OCI-LY3 (cell line): ENCODE measurements around the gene PPP2R5C.

Experiments
- H2AFZ ChIP-seq: fragments of 200-600, 300-600 bp; shearing (Covaris generic); 2 replicates; pipeline ENCODE4 v1.6.0; 2014; ENCODE audit warnings: antibody characterized with exemption, low read depth, low read length
- H3K27ac ChIP-seq: fragments of 200-600, 300-600 bp; sonication (generic); 2 replicates; pipeline ENCODE4 v1.5.1; 2014; ENCODE audit warnings: mild to moderate bottlenecking, low read length, moderate library complexity, mixed read lengths
- H3K27me3 ChIP-seq: fragments of 200-600, 300-600 bp; sonication (generic); 2 replicates; pipeline ENCODE4 v1.6.1; 2014; ENCODE audit warnings: low read depth, low read length, mixed read lengths
- H3K36me3 ChIP-seq: fragments of 200-600, 300-600 bp; sonication (generic); replicated peaks from 2 replicates; pipeline ENCODE3; 2014; ENCODE audit warnings: low read depth, low read length, mixed read lengths
- H3K4me1 ChIP-seq: fragments of 300-600, 200-600 bp; sonication (generic); 2 replicates; pipeline ENCODE4 v1.6.1; 2014; ENCODE audit warnings: low read length, mixed read lengths
- H3K4me2 ChIP-seq: fragments of 200-600, 300-600 bp; sonication (generic); 2 replicates; pipeline ENCODE4 v1.6.1; 2014; ENCODE audit warnings: low read length, mixed read lengths
- H3K4me3 ChIP-seq: fragments of 300-600, 200-600 bp; sonication (generic); 2 replicates; pipeline ENCODE4 v1.5.1; 2014; ENCODE audit warnings: antibody characterized with exemption, mild to moderate bottlenecking, low read length, moderate library complexity
- H3K79me2 ChIP-seq: fragments of 300-600, 200-600 bp; shearing (Covaris generic); 2 replicates; pipeline ENCODE4 v1.6.1; 2014; ENCODE audit warnings: mild to moderate bottlenecking, low read length, mixed read lengths
- H3K9ac ChIP-seq: fragments of 300-600, 200-600 bp; shearing (Covaris generic); 2 replicates; pipeline ENCODE4 v1.6.0; 2014; ENCODE audit warnings: mild to moderate bottlenecking, low read length, moderate library complexity
- H3K9me3 ChIP-seq: fragments of 200-600, 300-600 bp; shearing (Covaris generic); 2 replicates; pipeline ENCODE4 v1.6.1; 2014; ENCODE audit warnings: low read length, mixed read lengths; ENCODE audit not compliant: insufficient read depth
- H4K20me1 ChIP-seq: fragments of 200-600, 300-600 bp; sonication (generic); 2 replicates; pipeline ENCODE4 v1.6.1; 2016; ENCODE audit warnings: low read length, mixed read lengths; ENCODE audit not compliant: insufficient read depth
- EZH2phosphoT487 ChIP-seq: fragments of 200-600 bp; shearing (Covaris generic); IDR thresholded peaks from 2 replicates; pipeline ENCODE4 v1.6.1; 2018; ENCODE audit warnings: antibody characterized with exemption, mixed run types, low read depth
- TF ChIP-seq, protein P1 (sequence below): fragments of 200-600, 300-600 bp; sonication (generic); IDR thresholded peaks from 2 replicates; pipeline ENCODE4 v1.5.1; 2014; ENCODE audit warnings: antibody characterized with exemption, low read length, low read depth

Gene PPP2R5C

DNA sequence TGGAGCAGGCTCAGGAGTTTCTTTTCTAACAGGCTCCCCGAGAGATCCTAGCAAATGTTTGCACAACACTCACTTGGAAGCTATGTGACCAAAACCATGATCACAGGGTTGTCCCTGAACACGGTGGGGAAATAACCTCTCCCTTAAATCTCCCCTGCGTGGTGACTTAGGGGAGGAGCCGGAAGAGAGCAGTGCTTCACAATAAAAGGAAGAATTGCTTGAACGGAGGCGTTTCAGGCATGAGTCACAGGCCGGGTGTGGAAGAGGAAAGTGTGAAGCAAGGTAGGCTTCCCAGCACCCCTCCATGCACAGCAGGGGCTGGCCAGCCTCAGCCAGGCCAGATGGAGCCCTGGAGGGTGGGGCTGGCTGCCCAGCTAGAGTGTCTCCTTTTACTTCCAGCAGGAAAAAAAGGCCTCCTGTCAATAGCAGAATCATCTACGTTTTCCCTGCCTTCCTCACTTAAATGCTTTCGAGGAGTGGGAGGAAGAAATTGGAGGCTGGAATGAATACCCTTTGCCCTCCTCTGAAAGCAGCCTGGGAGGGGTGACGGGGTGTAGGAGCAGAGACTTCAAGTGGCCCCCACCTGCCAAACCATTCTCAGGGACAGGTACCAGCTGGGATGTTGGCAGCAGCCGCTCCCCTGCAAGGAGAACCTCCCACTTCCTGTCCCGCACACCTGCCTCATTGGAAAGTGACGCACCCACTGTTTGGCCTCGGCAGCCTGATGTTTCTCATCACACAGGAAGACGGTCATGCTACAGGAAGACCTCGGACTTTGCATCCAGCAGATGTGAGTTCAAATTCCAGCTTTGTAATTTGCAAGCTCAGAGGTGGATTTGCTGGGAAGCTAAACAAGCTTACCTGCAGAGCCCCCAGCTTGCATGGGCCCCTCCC is 30.1 kb upstream of the PPP2R5C start:
- Histone ChIP-seq H3K4me2 (peak overlapping the region; percentile 66), H3K79me2 (no peaks in the 10 kb centered on the region), H2AFZ (peak overlapping the region; percentile 82), H3K9ac (no peak overlapping the region; the same call in 1 of the 2 replicates), H3K27me3 (no peaks in the 10 kb centered on the region), H3K4me1 (peaks cover 15% of the 10 kb centered on the region), H3K4me3 (peak overlapping the region; percentile 51), H3K9me3 (no peaks in the 10 kb centered on the region), H3K36me3 (no peaks in the 10 kb centered on the region), H4K20me1 (no peaks in the 10 kb centered on the region), H3K27ac (no peak overlapping the region)
- TF ChIP-seq, protein P1, sequence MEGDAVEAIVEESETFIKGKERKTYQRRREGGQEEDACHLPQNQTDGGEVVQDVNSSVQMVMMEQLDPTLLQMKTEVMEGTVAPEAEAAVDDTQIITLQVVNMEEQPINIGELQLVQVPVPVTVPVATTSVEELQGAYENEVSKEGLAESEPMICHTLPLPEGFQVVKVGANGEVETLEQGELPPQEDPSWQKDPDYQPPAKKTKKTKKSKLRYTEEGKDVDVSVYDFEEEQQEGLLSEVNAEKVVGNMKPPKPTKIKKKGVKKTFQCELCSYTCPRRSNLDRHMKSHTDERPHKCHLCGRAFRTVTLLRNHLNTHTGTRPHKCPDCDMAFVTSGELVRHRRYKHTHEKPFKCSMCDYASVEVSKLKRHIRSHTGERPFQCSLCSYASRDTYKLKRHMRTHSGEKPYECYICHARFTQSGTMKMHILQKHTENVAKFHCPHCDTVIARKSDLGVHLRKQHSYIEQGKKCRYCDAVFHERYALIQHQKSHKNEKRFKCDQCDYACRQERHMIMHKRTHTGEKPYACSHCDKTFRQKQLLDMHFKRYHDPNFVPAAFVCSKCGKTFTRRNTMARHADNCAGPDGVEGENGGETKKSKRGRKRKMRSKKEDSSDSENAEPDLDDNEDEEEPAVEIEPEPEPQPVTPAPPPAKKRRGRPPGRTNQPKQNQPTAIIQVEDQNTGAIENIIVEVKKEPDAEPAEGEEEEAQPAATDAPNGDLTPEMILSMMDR, result peak; percentile 7; the same call in 1 of the 2 replicates
- no peak for TF ChIP-seq EZH2phosphoT487

DNA sequence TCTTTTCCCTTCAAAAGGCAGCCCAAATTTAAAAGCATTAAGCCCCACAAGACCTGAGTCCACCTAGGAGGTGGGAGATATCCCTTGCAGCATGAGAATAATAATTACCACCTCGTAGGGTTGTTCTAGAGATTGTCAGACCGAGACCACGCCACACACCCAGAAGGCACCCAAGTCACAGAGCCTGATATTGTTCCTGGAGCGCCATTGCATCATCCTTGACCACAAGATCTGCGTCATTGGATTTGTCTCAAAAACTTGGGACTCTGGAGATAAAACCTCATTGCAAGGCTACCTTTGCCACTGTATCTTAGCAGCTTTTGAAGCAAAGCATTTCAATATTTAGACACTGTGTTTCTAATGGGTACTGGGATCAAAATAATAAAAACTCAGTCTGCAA is 29.4 kb upstream of the PPP2R5C start:
- no peaks in the 10 kb centered on the region for H3K79me2 ChIP-seq
- H4K20me1 ChIP-seq, result no peaks in the 10 kb centered on the region
- peak overlapping the region; percentile 66 for H3K4me2 ChIP-seq
- no peak overlapping the region for H3K9ac ChIP-seq
- H3K27ac ChIP-seq, result no peak overlapping the region
- no peaks in the 10 kb centered on the region for H3K36me3 ChIP-seq
- no peak for TF ChIP-seq EZH2phosphoT487
- TF ChIP-seq, protein P1, result no peak
- H3K4me1 ChIP-seq, result peaks cover 15% of the 10 kb centered on the region
- peak overlapping the region; percentile 51; the same call in 1 of the 2 replicates for H3K4me3 ChIP-seq
- H2AFZ ChIP-seq, result peak overlapping the region; percentile 82; the same call in 1 of the 2 replicates
- H3K27me3 ChIP-seq, result no peaks in the 10 kb centered on the region
- no peaks in the 10 kb centered on the region for H3K9me3 ChIP-seq

- Histone ChIP-seq H3K9ac (no peak overlapping the region), H3K27ac (no peak overlapping the region), H3K4me2 (no peak overlapping the region), H3K4me3 (no peak overlapping the region), H3K27me3 (no peaks in the 10 kb centered on the region), H4K20me1 (no peaks in the 10 kb centered on the region), H3K36me3 (no peaks in the 10 kb centered on the region), H2AFZ (no peak overlapping the region), H3K79me2 (no peaks in the 10 kb centered on the region), H3K4me1 (peaks cover 15% of the 10 kb centered on the region), H3K9me3 (no peaks in the 10 kb centered on the region)
- TF ChIP-seq, protein P1, result no peak
- TF ChIP-seq EZH2phosphoT487, result no peak
These were observed 28.3 kb upstream of the PPP2R5C start for GRCh38 chr14:101733211-101733610.

DNA sequence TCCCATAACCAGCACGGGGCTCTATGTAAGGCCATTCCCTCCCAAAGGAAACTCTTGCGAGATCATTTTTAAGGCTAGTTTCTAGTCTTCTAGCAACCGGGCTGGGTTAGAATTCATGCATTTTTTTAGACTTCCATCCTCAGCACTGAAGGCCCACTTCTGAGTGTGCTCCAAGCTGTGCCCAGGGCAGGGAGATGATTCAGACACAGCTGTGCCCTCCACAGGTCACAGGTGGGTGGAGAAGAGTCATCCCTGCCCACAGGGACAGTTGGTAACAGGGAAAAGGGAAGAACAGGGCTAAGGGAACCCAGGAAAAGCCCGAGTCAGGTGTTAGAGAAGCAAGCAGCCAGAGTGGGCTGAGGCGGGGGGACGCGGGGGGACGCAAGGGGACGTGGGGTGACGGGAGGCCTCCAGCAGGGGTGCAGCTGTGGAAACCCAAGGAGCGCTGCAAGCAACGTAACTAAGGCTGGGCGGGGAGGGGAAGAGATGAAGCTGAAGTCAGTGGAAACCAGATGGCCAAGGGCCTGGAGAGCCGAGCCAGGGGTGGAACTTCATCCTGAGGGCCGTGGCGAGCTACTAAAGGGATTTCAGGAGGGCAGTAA is 27.2 kb upstream of the PPP2R5C start:
- Histone ChIP-seq H4K20me1 (no peaks in the 10 kb centered on the region), H3K9me3 (0 out of 2 replicates have a peak, but pooled peaks cover 5% of the 10 kb centered on the region), H3K9ac (no peak overlapping the region), H3K27ac (no peak overlapping the region), H3K4me1 (peaks cover 15% of the 10 kb centered on the region), H3K4me3 (no peak overlapping the region), H3K79me2 (no peaks in the 10 kb centered on the region), H2AFZ (no peak overlapping the region), H3K27me3 (no peaks in the 10 kb centered on the region), H3K36me3 (no peaks in the 10 kb centered on the region), H3K4me2 (no peak overlapping the region)
- TF ChIP-seq, protein P1, result no peak
- TF ChIP-seq EZH2phosphoT487, result no peak
